ENCODE data around the gene TRIM46. TPM values are rescaled to one million over a fixed set of nuclear protein-coding genes. Genes with fewer than 3 reads are reported as not detected.
A peak's percentile ranks its signal among the peaks of the same experiment; 100 is the strongest.

TRIM46 gene
- total and polyA plus RNA-seq, 2 of the 13 experiments (the other 11 are each of a cell fraction or from before 2014, with no cell fraction given): 0.04 to 0.09 TPM

DNA sequence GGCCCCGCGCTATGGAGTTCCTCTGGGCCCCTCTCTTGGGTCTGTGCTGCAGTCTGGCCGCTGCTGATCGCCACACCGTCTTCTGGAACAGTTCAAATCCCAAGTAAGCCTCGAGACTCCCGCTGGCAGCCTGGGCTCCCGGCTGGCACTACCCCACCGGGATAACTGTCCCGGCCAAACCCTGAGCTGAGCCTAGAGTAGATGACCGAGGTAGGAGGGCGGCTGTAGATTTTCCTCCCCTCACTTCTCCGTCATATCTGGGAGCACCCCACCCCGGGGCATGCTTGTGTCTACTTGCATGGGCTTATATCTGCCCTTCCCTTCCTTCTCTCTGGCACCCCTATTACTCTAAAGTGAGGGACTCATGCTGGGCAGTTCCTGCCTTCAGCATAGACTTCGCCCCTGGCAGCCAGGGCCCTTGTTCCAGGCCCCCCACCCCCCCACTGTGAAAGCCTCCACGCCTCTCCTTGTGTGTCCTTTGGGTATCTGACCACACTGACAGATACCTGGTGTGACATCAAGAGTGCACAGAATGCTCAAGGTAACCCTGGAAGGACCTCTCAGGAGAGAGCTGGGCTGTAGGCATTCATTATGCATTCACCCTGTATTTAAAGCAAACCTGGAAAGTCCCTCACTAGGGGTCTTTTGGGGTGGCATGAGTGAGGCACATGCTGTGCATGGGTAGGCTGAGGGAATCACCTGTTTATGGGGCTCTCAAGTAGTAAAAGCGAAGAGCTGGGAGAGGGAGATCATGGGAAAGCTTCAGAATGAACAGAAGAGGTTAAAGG is 45.5 kb upstream of the TRIM46 start:
- no TSS peak for BruUV-seq (replicated peaks)
- Histone ChIP-seq H2AFZ (ENCODE audit: low read length) (no peak overlapping the region), H3K36me3 (replicated peaks in 1 of 2; ENCODE audit: control insufficient read depth in 1 of 2, insufficient read depth in 2 of 2, low read length in 2 of 2) (peaks cover 7 to 28% of the 10 kb centered on the region in 2 experiments), H3K4me2 (ENCODE audit: low read depth, low read length) (peak overlapping the region; percentile 94), H3K79me2 (ENCODE audit: insufficient read depth, low read length) (peaks cover 58% of the 10 kb centered on the region), H3K27me3 (ENCODE audit: control insufficient read depth in 1 of 2, insufficient read depth in 2 of 2, low read length in 2 of 2) (no peaks in the 10 kb centered on the region; a peak in 1 of 5 replicates), H3K27ac (ENCODE audit: extremely low read length, insufficient read depth, low read length) (peak overlapping the region; percentile 100), H4K20me1 (ENCODE audit: insufficient read depth, low read length) (peaks cover 38% of the 10 kb centered on the region), H3K4me1 (ENCODE audit: insufficient read depth, low read length) (peaks cover 54% of the 10 kb centered on the region), H3K4me3 (replicated peaks in 1 of 3; ENCODE audit: insufficient read depth in 1 of 3, low read depth in 2 of 3, low read length in 3 of 3) (peak overlapping the region; percentile 96 to 99 (median 99)), H3K9ac (ENCODE audit: insufficient read depth, low read depth, low read length) (peak overlapping the region; percentile 99), H3K9me3 (ENCODE audit: low read length) (no peaks in the 10 kb centered on the region)
- FAIRE-seq (no peak), DNase-seq (ENCODE audit: low spot score) (no peak), ATAC-seq (no peak)
- intact Hi-C loops (cut with micrococcal nuclease; ENCODE audit: unreplicated experiment): loop anchor here (1.0 to 5.0 kb wide), 5 partner anchors 7 to 954 kb away; partner anchors contain the start of genes MEX3A and SLC50A1
- CTCF ChIA-PET (ENCODE audit: low intra/inter-chr PET ratio, low total read pairs): interaction anchor here (1.2 kb wide), 1 partner anchor 40 kb away, joined by 3 read pairs; no protein-coding TSS in a partner anchor
- POLR2A ChIA-PET: interaction anchor here (0.8 to 6.4 kb wide), 14 partner anchors 8 to 155 kb away, joined by 3 to 144 read pairs (median 13); partner anchors contain the start of genes CLK2, DPM3, KRTCAP2 and SLC50A1
- in situ Hi-C loops (cut with HindIII; ENCODE audit: extremely low pct_ligation_motif_present, low pct_unique_long_range_greater_than_20kb): loop anchor here (5.0 kb wide), 1 partner anchor 36 kb away; no protein-coding TSS in a partner anchor
- WGBS (ENCODE audit: low lambda C conversion rate): 0% methylated on average over 14 of the region's 17 CpGs
- TF ChIP-seq ARNT (IDR thresholded peaks at IDR 0.05) (no peak), BRD4 (CRISPR knock-in tag; IDR thresholded peaks at IDR 0.05) (no peak), HDAC1 (CRISPR knock-in tag; IDR thresholded peaks at IDR 0.05) (peak; percentile 26; the same call in 1 of the 2 replicates), SNAI1 (CRISPR knock-in tag; IDR thresholded peaks at IDR 0.05; ENCODE audit: borderline replicate concordance) (no peak), GLMP (CRISPR knock-in tag; IDR thresholded peaks at IDR 0.05; ENCODE audit: borderline replicate concordance) (no peak), IRX3 (CRISPR knock-in tag; IDR thresholded peaks at IDR 0.05; ENCODE audit: borderline replicate concordance, low read depth) (no peak), RFX3 (CRISPR knock-in tag; IDR thresholded peaks at IDR 0.05) (no peak), FOXK1 (CRISPR knock-in tag; IDR thresholded peaks at IDR 0.05; ENCODE audit: borderline replicate concordance, low read depth) (no peak), ZNF430 (CRISPR knock-in tag; IDR thresholded peaks at IDR 0.05) (no peak), NFE2 (CRISPR knock-in tag; IDR thresholded peaks at IDR 0.05) (no peak), ZNF615 (CRISPR knock-in tag; IDR thresholded peaks at IDR 0.05; ENCODE audit: borderline replicate concordance) (peak; percentile 16; the same call in 1 of the 2 replicates), BRCA1 (CRISPR knock-in tag; IDR thresholded peaks at IDR 0.05) (no peak), ZNF20 (CRISPR knock-in tag; IDR thresholded peaks at IDR 0.05) (no peak), NR2F1 (CRISPR knock-in tag; IDR thresholded peaks at IDR 0.05) (no peak), KDM1A (CRISPR knock-in tag; IDR thresholded peaks at IDR 0.05) (no peak), ZNF253 (CRISPR knock-in tag; IDR thresholded peaks at IDR 0.05; ENCODE audit: borderline replicate concordance) (peak; percentile 35; the same call in 1 of the 2 replicates), ZNF550 (CRISPR knock-in tag; IDR thresholded peaks at IDR 0.05; ENCODE audit: borderline replicate concordance) (0 out of 2 replicates have a peak, but pooled peaks have one; percentile 65), ZFYVE20 (CRISPR knock-in tag; IDR thresholded peaks at IDR 0.05; ENCODE audit: borderline replicate concordance, low read depth) (peak; percentile 67; the same call in 1 of the 2 replicates), ZNF329 (CRISPR knock-in tag; IDR thresholded peaks at IDR 0.05; ENCODE audit: low read depth) (no peak)
- TF ChIP-seq, protein P1, sequence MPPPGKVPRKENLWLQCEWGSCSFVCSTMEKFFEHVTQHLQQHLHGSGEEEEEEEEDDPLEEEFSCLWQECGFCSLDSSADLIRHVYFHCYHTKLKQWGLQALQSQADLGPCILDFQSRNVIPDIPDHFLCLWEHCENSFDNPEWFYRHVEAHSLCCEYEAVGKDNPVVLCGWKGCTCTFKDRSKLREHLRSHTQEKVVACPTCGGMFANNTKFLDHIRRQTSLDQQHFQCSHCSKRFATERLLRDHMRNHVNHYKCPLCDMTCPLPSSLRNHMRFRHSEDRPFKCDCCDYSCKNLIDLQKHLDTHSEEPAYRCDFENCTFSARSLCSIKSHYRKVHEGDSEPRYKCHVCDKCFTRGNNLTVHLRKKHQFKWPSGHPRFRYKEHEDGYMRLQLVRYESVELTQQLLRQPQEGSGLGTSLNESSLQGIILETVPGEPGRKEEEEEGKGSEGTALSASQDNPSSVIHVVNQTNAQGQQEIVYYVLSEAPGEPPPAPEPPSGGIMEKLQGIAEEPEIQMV (CRISPR knock-in tag; IDR thresholded peaks at IDR 0.05; ENCODE audit: low read depth): no peak; the same call in 1 of the 2 replicates
